ENCODE measurements around the gene ZBTB8OS.

DNA sequence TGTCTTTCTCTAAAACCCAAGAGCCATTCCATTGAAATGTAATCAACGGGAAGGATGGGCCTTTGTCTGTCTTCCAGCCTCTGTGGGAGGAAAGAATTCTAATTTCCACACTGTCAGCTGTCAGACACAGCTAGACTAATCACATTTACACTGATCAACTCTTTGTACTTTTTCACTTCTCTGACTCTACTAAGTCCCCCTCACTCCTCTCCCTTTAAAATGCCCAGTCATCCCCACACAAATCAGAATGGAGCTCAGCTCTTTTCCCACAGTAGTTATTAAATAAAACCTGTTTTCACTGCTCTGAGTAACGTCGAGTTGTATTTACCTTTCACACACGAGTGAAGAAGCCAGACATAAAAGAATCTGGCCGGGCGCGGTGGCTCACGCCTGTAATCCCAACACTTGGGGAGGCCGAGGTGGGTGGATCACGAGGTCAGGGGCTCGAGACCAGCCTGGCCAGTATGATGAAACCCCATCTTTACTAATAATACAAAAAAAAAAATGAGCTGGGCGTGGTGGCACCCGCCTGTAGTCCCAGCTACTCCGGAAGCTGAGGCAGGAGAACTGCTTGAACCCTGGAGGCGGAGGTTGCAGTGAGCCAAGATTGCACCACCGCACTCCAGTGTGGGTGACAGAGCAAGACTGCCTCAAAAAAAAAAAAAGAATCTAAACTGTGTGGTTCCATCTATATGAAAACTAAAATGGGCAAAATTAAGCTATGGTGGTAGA is 13.3 kb downstream of the ZBTB8OS start:
- no peak for TF ChIP-seq CTCF (IDR thresholded peaks at IDR 0.05)
- TF ChIP-seq POLR2A (IDR thresholded peaks at IDR 0.05): no peak

Data from right lobe of liver (tissue), 4 donors.